ENCODE measurements around the gene BCO1.

DNA sequence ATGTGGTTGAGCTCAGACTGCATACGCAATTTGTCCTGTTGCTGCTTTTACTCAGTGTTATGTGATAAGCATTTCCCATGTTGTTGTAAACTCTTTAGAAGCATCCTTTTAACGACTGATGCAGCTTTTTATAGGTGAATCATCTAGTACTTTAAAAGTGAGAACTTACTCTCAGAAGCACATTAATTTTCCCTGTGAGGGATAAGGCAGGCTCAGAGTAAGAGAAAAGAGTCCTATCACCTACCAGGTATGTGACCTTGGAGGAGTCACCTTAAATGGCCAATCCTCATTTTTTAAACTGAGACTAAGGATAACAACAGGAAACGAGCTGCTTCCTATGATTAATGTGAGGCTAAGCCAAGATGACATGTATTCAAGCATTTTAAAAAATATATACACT, 41.9 kb downstream of the BCO1 start:
- TF ChIP-seq REST (IDR thresholded peaks at IDR 0.05): no peak
- TF ChIP-seq EGR1 (IDR thresholded peaks at IDR 0.05; ENCODE audit: low read depth in 2 of 2): no peak
- TF ChIP-seq RAD21 (IDR thresholded peaks at IDR 0.05): no peak
- TF ChIP-seq, protein P1, sequence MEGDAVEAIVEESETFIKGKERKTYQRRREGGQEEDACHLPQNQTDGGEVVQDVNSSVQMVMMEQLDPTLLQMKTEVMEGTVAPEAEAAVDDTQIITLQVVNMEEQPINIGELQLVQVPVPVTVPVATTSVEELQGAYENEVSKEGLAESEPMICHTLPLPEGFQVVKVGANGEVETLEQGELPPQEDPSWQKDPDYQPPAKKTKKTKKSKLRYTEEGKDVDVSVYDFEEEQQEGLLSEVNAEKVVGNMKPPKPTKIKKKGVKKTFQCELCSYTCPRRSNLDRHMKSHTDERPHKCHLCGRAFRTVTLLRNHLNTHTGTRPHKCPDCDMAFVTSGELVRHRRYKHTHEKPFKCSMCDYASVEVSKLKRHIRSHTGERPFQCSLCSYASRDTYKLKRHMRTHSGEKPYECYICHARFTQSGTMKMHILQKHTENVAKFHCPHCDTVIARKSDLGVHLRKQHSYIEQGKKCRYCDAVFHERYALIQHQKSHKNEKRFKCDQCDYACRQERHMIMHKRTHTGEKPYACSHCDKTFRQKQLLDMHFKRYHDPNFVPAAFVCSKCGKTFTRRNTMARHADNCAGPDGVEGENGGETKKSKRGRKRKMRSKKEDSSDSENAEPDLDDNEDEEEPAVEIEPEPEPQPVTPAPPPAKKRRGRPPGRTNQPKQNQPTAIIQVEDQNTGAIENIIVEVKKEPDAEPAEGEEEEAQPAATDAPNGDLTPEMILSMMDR (IDR thresholded peaks at IDR 0.05; ENCODE audit: low read depth, low read length, missing input control): no peak
- TF ChIP-seq, protein P2, sequence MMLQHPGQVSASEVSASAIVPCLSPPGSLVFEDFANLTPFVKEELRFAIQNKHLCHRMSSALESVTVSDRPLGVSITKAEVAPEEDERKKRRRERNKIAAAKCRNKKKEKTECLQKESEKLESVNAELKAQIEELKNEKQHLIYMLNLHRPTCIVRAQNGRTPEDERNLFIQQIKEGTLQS (IDR thresholded peaks at IDR 0.05): no peak
- TF ChIP-seq HNF4G (IDR thresholded peaks at IDR 0.05): no peak
- TF ChIP-seq JUND (IDR thresholded peaks at IDR 0.05): no peak
- TF ChIP-seq SP1 (IDR thresholded peaks at IDR 0.05): no peak

Data from liver (tissue), 3 donors.